ENCODE measurements around the gene RNPEPL1. TPM values are rescaled to one million over a fixed set of nuclear protein-coding genes. Genes with fewer than 3 reads are reported as not detected.
A peak's percentile ranks its signal among the peaks of the same experiment; 100 is the strongest.

The RNPEPL1 gene
- total RNA-seq, 2 donors from 2014 or later, result 111 to 130 TPM

DNA sequence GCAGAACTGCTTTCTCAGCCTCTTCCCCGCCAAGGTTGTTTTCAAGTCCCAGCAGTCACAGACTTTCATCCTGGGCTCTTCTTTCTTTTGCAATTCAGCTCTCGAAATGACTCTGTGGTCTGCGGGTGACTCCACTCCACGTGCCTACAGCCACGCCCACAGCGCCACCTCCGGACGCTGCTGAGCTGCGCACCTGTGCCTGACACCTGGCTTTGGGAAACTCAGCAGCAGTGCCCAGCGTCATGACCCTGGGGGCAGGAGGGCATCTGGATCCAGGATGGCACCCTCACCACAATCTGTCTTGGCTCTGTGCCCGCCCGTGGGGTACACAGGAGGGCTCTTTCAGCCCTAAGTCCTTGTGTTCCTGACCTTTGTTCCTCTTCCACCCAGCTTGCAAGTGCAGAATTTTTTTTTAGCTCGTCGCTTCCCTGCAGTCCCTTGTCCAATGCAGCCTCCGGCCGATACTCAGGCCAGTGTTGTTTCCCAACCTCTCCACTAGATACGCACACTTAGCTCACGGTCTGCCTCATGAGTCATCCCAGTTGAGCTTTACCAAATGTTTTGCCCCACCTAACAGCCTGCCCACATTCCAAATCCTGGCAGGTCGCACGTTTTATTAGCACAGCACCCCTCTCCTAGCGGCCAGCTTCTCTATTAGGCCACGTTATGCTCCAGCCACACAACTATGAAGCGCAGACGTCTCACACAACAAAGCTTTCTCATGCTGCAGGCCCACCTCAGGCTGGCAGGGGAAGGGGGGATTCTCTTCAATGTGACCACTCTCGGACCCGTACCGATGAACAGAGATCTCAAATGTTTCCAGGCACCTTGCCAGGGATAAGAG lies 11.7 kb downstream of the RNPEPL1 start:
- Mint-ChIP-seq H3K36me3 (ENCODE audit: low read depth) (peaks cover 2% of the 10 kb centered on the region), H3K27me3 (no peaks in the 10 kb centered on the region)
- peak; percentile 70 to 80 (median 74) for DNase-seq

DNA sequence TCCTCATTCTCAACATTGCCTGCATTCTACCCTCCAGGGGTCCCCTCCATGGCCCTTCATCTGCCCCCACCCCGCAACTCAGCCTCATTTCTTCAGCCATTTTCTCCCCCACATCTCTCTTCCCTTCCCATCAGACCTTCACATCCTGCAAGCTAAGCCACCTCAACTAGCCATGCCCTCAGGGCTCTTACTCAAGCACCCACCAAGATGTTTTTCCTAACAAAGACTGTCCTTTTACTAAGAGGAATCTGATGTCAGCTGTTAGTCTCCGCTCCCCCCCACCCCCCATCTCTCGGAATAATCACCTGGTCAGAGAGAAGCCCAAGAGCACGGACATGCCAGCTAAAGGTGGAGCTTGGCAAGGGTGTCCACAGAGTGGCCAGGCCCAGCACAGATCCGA lies 13.5 kb downstream of the RNPEPL1 start:
- H3K9me3 ChIP-seq (ENCODE audit: control insufficient read depth, low read length, poor library complexity, severe bottlenecking), result no peaks in the 10 kb centered on the region
- Mint-ChIP-seq H3K4me3 (no peak overlapping the region), H3K27ac (no peak overlapping the region), H3K36me3 (ENCODE audit: low read depth) (peaks cover 2% of the 10 kb centered on the region), H3K27me3 (no peaks in the 10 kb centered on the region), H3K4me1 (peaks cover 27% of the 10 kb centered on the region)
- no peak for ATAC-seq
- no peak for DNase-seq

More for the DNA sequence above, 11.7 kb downstream of the RNPEPL1 start:
- H3K4me3 Mint-ChIP-seq, result peak overlapping the region; percentile 79
- ATAC-seq, result peak; percentile 97
- H3K27ac Mint-ChIP-seq, result peak overlapping the region; percentile 83
- no peaks in the 10 kb centered on the region for H3K9me3 ChIP-seq (ENCODE audit: control insufficient read depth, low read length, poor library complexity, severe bottlenecking)
- H3K4me1 Mint-ChIP-seq, result peaks cover 21% of the 10 kb centered on the region

DNA sequence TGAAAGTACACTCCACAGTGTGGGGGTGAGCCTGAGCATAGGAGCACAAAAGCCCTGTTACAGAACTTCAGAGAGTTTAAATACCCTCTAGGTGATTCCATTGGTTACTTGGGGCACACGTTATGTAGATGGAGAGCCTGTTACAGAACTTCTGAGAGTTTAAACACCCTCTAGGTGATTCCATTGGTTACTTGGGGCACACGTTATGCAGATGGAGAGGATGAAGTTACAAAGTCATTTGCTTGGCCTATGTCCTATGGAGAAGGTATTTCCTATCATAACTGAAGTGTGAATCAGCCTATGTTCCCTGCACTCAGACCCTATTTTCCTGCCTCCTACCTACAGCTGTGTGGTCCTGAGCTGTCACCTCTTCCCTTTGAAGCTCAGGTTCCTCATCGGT lies 14.5 kb downstream of the RNPEPL1 start:
- H3K27me3 Mint-ChIP-seq, result no peaks in the 10 kb centered on the region
- ATAC-seq, result no peak
- H3K27ac Mint-ChIP-seq, result peak overlapping the region; percentile 43
- no peak overlapping the region for H3K4me3 Mint-ChIP-seq
- H3K9me3 ChIP-seq (ENCODE audit: control insufficient read depth, low read length, poor library complexity, severe bottlenecking), result no peaks in the 10 kb centered on the region
- peaks cover 2% of the 10 kb centered on the region for H3K36me3 Mint-ChIP-seq (ENCODE audit: low read depth)
- peaks cover 34% of the 10 kb centered on the region for H3K4me1 Mint-ChIP-seq
- DNase-seq, result no peak

DNA sequence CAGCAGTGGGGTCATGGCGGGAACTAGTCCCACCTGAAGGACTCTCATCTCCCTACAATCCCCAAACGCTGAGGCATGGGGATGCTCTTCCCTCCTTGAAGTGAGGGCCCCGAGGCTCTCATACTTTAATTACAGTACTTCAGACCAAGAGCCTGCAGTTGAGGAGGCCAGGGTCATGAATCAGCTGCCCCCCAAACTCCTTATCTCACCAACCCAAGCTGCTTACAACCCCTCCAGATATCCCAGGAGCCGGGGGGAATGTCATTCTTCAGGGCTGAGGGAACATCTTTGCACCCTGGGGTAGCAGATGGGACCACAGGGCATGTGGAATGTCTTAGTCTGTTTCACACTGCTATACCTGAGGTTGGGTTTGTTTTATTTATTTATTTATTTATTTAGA lies 15.5 kb downstream of the RNPEPL1 start:
- peaks cover 4% of the 10 kb centered on the region for H3K36me3 Mint-ChIP-seq (ENCODE audit: low read depth)
- ATAC-seq (no peak), DNase-seq (no peak)
- peaks cover 44% of the 10 kb centered on the region for H3K4me1 Mint-ChIP-seq
- H3K27ac Mint-ChIP-seq, result peak overlapping the region; percentile 43
- H3K27me3 Mint-ChIP-seq, result no peaks in the 10 kb centered on the region
- H3K9me3 ChIP-seq (ENCODE audit: control insufficient read depth, low read length, poor library complexity, severe bottlenecking), result no peaks in the 10 kb centered on the region
- H3K4me3 Mint-ChIP-seq, result no peak overlapping the region

DNA sequence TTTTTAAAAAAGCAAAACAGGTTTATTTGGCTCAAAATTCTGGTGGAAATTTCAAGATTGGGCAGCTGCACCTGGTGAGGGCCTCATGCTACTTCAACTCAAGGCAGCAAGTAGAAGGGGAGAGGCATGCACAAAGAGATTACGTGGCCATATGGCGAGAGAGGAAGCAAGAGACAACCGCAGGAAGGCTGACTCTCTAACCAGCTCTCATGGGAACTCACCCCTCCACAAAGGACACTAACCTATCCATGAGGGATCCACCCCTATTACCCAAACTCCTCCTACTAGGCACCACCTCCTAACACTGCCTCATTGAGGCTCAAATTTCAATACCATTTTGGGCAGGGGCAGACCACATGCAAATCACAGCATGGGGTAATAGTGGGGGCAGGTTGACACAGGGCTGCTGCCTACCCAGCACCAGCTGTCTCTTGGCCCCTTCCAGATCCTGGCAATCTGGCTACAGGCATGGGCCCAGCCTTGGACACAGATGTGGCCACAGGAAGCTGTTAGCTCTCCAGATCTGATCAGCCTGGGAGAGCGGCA lies 16.3 kb downstream of the RNPEPL1 start:
- Mint-ChIP-seq H3K4me3 (peak overlapping the region; percentile 94), H3K27ac (peak overlapping the region; percentile 96), H3K36me3 (ENCODE audit: low read depth) (peaks cover 4% of the 10 kb centered on the region), H3K27me3 (no peaks in the 10 kb centered on the region), H3K4me1 (peaks cover 43% of the 10 kb centered on the region)
- no peaks in the 10 kb centered on the region for H3K9me3 ChIP-seq (ENCODE audit: control insufficient read depth, low read length, poor library complexity, severe bottlenecking)
- ATAC-seq (no peak), DNase-seq (no peak)

DNA sequence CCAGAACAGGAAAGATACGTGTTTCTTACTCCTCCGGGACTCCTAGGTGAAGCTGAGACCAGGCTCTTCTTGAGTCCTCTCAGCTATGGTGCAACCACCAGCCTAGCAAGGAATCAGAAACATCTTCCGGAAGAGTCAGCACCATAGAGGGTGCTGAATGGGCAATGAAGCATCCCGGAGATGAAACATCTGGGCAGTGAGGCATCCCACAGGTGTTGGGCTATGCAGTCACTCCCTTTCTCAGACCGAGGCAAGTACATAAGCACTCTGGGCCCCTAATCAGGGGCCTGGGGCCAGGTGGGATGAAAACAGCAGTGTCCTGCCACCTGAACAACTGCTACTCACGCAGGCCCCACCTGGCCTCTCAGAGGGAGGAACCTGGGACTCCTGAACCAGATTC lies 16.8 kb downstream of the RNPEPL1 start:
- peaks cover 37% of the 10 kb centered on the region for H3K4me1 Mint-ChIP-seq
- ATAC-seq (no peak), DNase-seq (no peak)
- H3K36me3 Mint-ChIP-seq (ENCODE audit: low read depth), result peaks cover 4% of the 10 kb centered on the region
- no peaks in the 10 kb centered on the region for H3K9me3 ChIP-seq (ENCODE audit: control insufficient read depth, low read length, poor library complexity, severe bottlenecking)
- no peaks in the 10 kb centered on the region for H3K27me3 Mint-ChIP-seq
- H3K4me3 Mint-ChIP-seq, result peak overlapping the region; percentile 94
- H3K27ac Mint-ChIP-seq, result peak overlapping the region; percentile 96

DNA sequence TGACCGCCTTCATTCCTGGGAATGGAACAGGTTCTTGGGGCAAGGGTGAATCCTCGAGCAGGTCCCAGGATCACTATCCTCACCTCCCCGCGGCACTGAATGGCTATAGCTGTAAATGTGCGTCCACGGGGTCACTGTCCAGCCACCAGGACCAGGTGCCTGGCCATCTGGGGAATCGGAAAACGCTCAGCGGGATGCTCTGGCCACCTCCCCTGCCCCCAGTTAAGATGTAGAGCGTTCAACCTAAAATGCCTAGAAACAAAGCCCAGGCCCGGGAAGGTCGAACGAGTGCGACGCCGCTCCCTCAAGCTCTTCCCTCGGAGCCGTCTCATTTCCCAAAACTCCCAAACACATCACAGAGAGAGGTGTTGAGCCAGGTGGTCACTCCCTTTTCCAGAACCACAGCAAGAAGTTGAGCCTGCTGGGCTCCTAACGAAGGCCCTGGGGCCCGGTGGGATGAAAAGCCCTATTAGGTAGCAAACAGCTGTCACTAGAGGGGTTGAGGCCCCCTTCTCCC lies 17.5 kb downstream of the RNPEPL1 start:
- H3K4me1 Mint-ChIP-seq, result peaks cover 31% of the 10 kb centered on the region
- peaks cover 2% of the 10 kb centered on the region for H3K36me3 Mint-ChIP-seq (ENCODE audit: low read depth)
- H3K4me3 Mint-ChIP-seq, result peak overlapping the region; percentile 94
- DNase-seq, result no peak
- no peaks in the 10 kb centered on the region for H3K27me3 Mint-ChIP-seq
- peak overlapping the region; percentile 96 for H3K27ac Mint-ChIP-seq
- ATAC-seq, result no peak
- H3K9me3 ChIP-seq (ENCODE audit: control insufficient read depth, low read length, poor library complexity, severe bottlenecking), result no peaks in the 10 kb centered on the region

DNA sequence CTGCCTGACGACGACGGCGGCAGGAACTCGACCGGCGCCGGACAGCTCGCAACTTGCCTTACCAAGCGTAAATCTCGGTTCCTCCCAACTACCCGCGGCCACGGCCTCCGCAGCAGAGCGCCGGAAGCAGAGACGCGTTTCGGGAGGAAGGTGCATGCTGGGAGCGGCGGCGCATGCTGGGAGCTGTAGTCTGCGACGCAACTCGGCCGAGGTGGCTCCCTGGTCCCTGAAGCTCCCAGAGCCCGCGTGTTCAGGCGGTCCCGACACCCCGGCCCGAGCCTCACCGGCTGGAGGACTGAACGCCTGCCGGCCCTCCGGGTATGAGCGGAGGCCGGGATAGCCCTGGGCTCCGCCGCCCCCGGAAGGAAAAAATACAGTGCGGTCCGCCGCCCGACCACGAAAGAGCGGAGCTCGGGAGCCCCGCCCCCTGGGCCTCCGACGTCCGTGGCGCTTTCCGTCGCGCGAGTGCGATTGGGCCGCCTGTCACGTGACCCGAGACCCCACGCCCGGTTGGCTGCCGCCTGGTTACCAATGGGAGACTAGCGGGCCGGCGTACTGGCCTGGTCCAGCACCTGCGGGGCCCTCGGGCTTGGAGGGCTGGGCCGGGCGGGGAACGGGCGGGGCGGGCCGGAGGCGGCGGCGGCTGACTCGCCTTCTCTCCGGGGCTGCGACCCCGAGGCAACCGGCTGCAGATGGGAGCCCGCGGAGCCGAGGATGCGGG lies 18.1 kb downstream of the RNPEPL1 start, which contains the start of gene CAPN10:
CAPN10 (plus strand) TSS at position 537 of the 721 bp plus-strand sequence; CDS start at position 715, 178 bp downstream.
- peaks cover 4% of the 10 kb centered on the region for H3K36me3 Mint-ChIP-seq (ENCODE audit: low read depth)
- peak; percentile 88 for ATAC-seq
- DNase-seq, result peak; percentile 92 to 96 (median 93)
- peak within 1 kb of the TSS; percentile 96 for H3K27ac Mint-ChIP-seq
- peaks cover 31% of the 10 kb centered on the region for H3K4me1 Mint-ChIP-seq
- no peaks in the 10 kb centered on the region for H3K9me3 ChIP-seq (ENCODE audit: control insufficient read depth, low read length, poor library complexity, severe bottlenecking)
- no peaks in the 10 kb centered on the region for H3K27me3 Mint-ChIP-seq
- H3K4me3 Mint-ChIP-seq, result peak within 1 kb of the TSS; percentile 95

DNA sequence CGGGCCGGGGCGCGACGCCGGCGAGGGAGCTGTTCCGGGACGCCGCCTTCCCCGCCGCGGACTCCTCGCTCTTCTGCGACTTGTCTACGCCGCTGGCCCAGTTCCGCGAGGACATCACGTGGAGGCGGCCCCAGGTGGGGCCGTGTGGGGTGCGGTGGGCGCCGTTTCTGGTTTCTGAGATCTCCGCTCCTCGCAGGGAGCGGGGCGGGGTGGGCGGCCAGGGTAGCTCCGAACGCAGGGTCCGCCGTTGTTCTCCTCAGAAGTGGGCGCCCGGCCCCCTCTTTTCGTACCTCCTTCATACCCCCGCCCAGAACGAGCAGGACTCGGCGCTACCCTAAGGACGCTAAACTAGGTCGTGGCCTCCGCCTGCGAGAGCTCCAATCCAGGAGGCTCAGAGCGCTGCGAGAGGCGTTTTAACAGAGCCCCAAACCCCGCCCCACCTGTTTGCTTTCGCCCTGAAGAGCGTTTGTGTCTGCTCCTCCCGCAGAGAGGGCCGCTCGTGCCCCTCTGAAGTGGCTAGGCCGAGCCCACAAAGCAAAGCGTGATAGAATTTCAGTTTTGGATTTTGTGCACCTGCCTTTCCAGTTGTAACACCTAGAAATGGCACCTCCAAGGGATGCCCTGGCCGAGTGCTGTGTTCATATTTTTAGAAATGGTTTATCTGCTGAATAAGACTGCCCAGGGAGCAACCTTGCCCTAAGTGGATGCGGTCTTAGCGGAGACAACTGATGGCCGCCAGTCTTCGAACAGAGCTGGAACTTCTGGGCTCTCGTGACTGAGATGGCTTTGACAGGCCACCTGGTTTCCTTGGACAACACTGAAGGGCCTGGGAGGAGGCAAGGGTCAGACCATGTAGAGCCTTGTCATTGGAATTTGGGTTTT lies 18.9 kb downstream of the RNPEPL1 start:
- ATAC-seq, result peak; percentile 51
- H3K27ac Mint-ChIP-seq, result peak overlapping the region; percentile 96
- DNase-seq, result peak; percentile 47 to 63 (median 52)
- no peaks in the 10 kb centered on the region for H3K9me3 ChIP-seq (ENCODE audit: control insufficient read depth, low read length, poor library complexity, severe bottlenecking)
- peaks cover 6% of the 10 kb centered on the region for H3K36me3 Mint-ChIP-seq (ENCODE audit: low read depth)
- H3K27me3 Mint-ChIP-seq, result no peaks in the 10 kb centered on the region
- peak overlapping the region; percentile 95 for H3K4me3 Mint-ChIP-seq
- H3K4me1 Mint-ChIP-seq, result peaks cover 31% of the 10 kb centered on the region

DNA sequence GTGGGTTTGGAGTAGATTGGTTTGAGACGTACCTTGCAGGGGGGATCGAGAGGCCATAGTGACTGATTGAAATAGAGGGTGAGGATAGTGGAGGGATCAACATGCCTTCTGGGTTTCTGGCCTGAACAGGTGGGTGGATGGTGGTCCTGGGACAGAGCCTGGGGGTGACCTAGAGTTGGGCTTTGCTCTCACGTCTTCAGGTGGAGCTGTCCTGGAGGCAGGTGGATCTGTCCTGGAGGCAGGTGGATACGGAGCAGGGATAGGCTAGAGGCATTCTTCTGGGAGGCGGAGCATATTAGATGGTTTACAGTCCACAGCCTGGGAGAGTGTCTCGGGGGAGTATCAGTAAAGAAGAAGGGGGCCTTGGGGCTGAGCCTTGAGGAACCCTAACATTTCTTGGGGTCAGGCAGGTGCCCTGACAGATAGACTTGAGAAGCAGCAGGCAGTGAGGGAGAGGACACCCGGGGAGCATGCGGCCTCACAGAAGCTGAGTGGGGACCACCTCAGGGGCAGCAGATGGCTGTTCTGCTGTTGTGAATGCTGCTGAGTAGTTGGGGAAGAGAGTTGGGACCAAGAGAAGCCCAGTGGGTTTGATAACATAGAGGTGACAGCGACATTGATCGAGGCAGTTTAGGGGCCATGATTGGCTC lies 19.8 kb downstream of the RNPEPL1 start:
- Mint-ChIP-seq H3K27me3 (no peaks in the 10 kb centered on the region), H3K4me1 (peaks cover 31% of the 10 kb centered on the region), H3K27ac (peak overlapping the region; percentile 96), H3K4me3 (peak overlapping the region; percentile 95), H3K36me3 (ENCODE audit: low read depth) (peaks cover 6% of the 10 kb centered on the region)
- DNase-seq (no peak), ATAC-seq (no peak)
- no peaks in the 10 kb centered on the region for H3K9me3 ChIP-seq (ENCODE audit: control insufficient read depth, low read length, poor library complexity, severe bottlenecking)

DNA sequence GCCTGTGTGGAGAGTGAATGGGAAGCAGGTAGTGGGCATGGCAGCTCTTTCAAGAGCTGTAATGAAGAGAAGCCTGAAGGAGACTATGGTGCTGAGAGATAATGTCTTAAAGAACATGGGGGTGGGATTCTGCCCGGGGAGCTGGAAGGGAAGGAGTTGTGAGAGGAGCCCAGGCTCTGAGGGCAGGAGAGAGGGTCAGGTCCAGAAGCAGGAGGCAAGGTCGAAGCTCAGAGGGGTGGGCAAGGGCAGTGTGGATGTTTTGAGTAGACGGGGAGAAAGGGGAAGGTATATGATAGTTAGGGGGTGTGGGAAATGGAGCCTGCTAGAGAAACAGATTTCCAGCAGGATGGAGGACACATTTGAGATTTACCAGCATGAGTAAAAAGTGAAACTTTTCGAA lies 20.4 kb downstream of the RNPEPL1 start:
- peak overlapping the region; percentile 96 for H3K27ac Mint-ChIP-seq
- H3K9me3 ChIP-seq (ENCODE audit: control insufficient read depth, low read length, poor library complexity, severe bottlenecking), result no peaks in the 10 kb centered on the region
- H3K4me1 Mint-ChIP-seq, result peaks cover 33% of the 10 kb centered on the region
- peaks cover 6% of the 10 kb centered on the region for H3K36me3 Mint-ChIP-seq (ENCODE audit: low read depth)
- ATAC-seq (no peak), DNase-seq (no peak)
- H3K4me3 Mint-ChIP-seq, result peak overlapping the region; percentile 95
- no peaks in the 10 kb centered on the region for H3K27me3 Mint-ChIP-seq

DNA sequence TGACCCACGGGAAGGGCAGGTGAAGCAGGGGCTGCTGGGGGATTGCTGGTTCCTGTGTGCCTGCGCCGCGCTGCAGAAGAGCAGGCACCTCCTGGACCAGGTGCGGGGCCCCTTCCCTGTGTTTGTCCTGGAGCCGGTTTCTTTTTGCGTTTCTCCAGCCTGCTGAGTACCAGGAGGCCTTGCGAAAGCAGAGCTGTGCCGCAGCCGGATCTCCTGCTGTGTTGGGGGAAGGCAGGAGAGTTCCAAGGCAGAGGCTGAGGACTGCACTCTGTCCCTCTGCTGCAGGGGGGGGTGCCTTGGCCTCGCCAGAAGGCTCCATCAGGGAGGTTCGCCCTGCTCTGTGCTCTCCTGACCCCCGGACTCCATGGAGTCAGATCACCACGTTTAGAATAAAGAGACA lies 21.1 kb downstream of the RNPEPL1 start:
- H3K27ac Mint-ChIP-seq, result no peak overlapping the region
- ATAC-seq (no peak), DNase-seq (no peak)
- peaks cover 33% of the 10 kb centered on the region for H3K4me1 Mint-ChIP-seq
- H3K36me3 Mint-ChIP-seq (ENCODE audit: low read depth), result peaks cover 6% of the 10 kb centered on the region
- H3K4me3 Mint-ChIP-seq, result no peak overlapping the region
- no peaks in the 10 kb centered on the region for H3K27me3 Mint-ChIP-seq
- H3K9me3 ChIP-seq (ENCODE audit: control insufficient read depth, low read length, poor library complexity, severe bottlenecking), result no peaks in the 10 kb centered on the region
